ENCODE measurements around the gene ATG101. TPM values are rescaled to one million over a fixed set of nuclear protein-coding genes. Genes with fewer than 3 reads are reported as not detected.

ATG101 gene
- total and polyA plus RNA-seq, 8 donors, result 7.6 to 105 (median 37.2) TPM

GRCh38 chr12:52054833-52055730 is 14.7 kb upstream of the ATG101 start:
- Histone ChIP-seq H3K4me3 (peak overlapping the region; percentile 3 to 80 (median 61)), H3K9me3 (no peaks in the 10 kb centered on the region), H3K36me3 (peaks cover 38 to 60% (median 57%) of the 10 kb centered on the region in 4 donors), H3K27me3 (no peaks in the 10 kb centered on the region), H3K27ac (peak overlapping the region in 3 of 5 donors; percentile 89 to 100 (median 98)), H3K4me1 (peaks cover 26 to 66% (median 39%) of the 10 kb centered on the region in 4 donors)
- TF ChIP-seq POLR2A (IDR thresholded peaks at IDR 0.05) (peak in 1 of 4 donors; percentile 6), CTCF (IDR thresholded peaks at IDR 0.05) (no peak), POLR2AphosphoS5 (IDR thresholded peaks at IDR 0.05) (peak in 1 of 3 donors; percentile 64)
- intact Hi-C loops (cut with DNase I; ENCODE audit: low total_unique reads), result no loop called here
- peak; percentile 35 to 37 for DNase-seq
- 87 to 94% (median 91%) methylated on average over 17 to 21 of the region's 21 CpGs for WGBS, 5 donors

- H3K4me1 ChIP-seq, result peaks cover 19 to 58% (median 33%) of the 10 kb centered on the region in 4 donors
- DNase-seq, result peak; percentile 43 to 56
- intact Hi-C loops (cut with DNase I; ENCODE audit: low total_unique reads), result no loop called here
- peak in 1 of 4 donors; percentile 18 for TF ChIP-seq POLR2A (IDR thresholded peaks at IDR 0.05)
- peak; percentile 36 to 82 (median 75) for TF ChIP-seq POLR2AphosphoS5 (IDR thresholded peaks at IDR 0.05)
- no peak for TF ChIP-seq CTCF (IDR thresholded peaks at IDR 0.05)
- no peak for TF ChIP-seq EP300 (IDR thresholded peaks at IDR 0.05)
- peak overlapping the region in 1 of 4 donors; percentile 80 for H3K4me3 ChIP-seq
- no peaks in the 10 kb centered on the region for H3K27me3 ChIP-seq
- peak overlapping the region in 3 of 5 donors; percentile 25 to 100 (median 25) for H3K27ac ChIP-seq
- H3K9me3 ChIP-seq, result no peaks in the 10 kb centered on the region
- 84 to 93% (median 87%) methylated on average over 25 to 27 of the region's 27 CpGs for WGBS, 5 donors
- H3K36me3 ChIP-seq, result peaks cover 38 to 60% (median 57%) of the 10 kb centered on the region in 4 donors
Measured at GRCh38 chr12:52055731-52056711, 13.8 kb upstream of the ATG101 start.

DNA sequence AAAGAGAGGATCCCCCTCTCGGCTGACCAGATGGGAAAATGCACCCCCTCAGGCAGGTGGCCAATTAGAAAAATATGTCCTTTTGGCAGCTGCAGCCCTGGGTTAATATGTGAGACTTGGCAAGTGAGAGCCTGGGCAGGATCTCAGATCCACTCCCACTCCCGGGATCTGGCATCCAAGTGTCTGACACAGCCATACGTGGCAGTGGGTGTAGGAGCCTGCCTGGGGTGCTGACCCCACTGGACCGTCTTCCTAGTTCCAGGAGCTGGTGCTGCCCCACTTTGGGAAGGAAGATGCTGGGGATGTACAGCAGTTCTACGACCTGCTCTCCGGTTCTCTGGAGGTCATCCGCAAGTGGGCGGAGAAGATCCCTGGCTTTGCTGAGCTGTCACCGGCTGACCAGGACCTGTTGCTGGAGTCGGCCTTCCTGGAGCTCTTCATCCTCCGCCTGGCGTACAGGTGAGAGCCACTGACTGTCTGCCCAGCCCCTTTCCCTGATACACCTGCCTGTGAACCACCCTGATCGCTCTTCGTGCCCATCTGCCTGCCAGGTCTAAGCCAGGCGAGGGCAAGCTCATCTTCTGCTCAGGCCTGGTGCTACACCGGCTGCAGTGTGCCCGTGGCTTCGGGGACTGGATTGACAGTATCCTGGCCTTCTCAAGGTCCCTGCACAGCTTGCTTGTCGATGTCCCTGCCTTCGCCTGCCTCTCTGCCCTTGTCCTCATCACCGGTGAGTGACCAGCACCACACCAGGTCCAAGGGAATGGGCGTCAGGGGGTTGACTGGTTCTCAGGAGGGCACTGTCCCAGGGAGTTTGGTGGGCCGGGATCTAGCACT is 12.8 kb upstream of the ATG101 start:
- Histone ChIP-seq H3K9me3 (no peaks in the 10 kb centered on the region), H3K4me1 (peaks cover 25 to 51% (median 31%) of the 10 kb centered on the region in 4 donors), H3K4me3 (peak overlapping the region in 1 of 4 donors; percentile 80), H3K27ac (peak overlapping the region in 2 of 5 donors; percentile 24 to 100), H3K36me3 (peaks cover 38 to 60% (median 57%) of the 10 kb centered on the region in 4 donors), H3K27me3 (no peaks in the 10 kb centered on the region)
- 84 to 86% (median 85%) methylated on average over 19 to 23 of the region's 23 CpGs for WGBS, 5 donors
- DNase-seq, result peak; percentile 44 to 52
- TF ChIP-seq POLR2A (IDR thresholded peaks at IDR 0.05) (no peak), POLR2AphosphoS5 (IDR thresholded peaks at IDR 0.05) (peak in 2 of 3 donors; percentile 18 to 80)
- intact Hi-C loops (cut with DNase I; ENCODE audit: low total_unique reads), result no loop called here
